H9 (cell line): Measurements from ENCODE around the gene RPL38. TPM values are rescaled to one million over a fixed set of nuclear protein-coding genes. Genes with fewer than 3 reads are reported as not detected.

Experiments
- DNase-seq: peaks from one replicate; pipeline ENCODE4 v3.0.0-alpha.2; 2017
- H2AFZ ChIP-seq: one replicate; pipeline ENCODE4 v1.6.1; 2013; ENCODE audit warnings: mild to moderate bottlenecking, low read length, control low read depth, moderate library complexity
- H2AK5ac ChIP-seq: 2 replicates; pipeline ENCODE4 v1.6.1; 2013; ENCODE audit warnings: low read length, control low read depth, mixed read lengths; ENCODE audit not compliant: insufficient read length
- H2BK120ac ChIP-seq: one replicate; pipeline ENCODE4 v1.6.1; 2013; ENCODE audit warnings: low read depth, mild to moderate bottlenecking, low read length, control low read depth, inconsistent platforms; ENCODE audit not compliant: poor library complexity, severe bottlenecking
- H2BK12ac ChIP-seq: 2 replicates; pipeline ENCODE4 v1.6.1; 2013; ENCODE audit warnings: low read length, control low read depth, mixed read lengths, low read depth; ENCODE audit not compliant: insufficient read length
- H2BK15ac ChIP-seq: 2 replicates; pipeline ENCODE4 v1.6.1; 2013; ENCODE audit warnings: low read depth, low read length, control low read depth
- H2BK20ac ChIP-seq: one replicate; pipeline ENCODE4 v1.6.1; 2013; ENCODE audit warnings: low read depth, mild to moderate bottlenecking, low read length, control low read depth, inconsistent platforms; ENCODE audit not compliant: poor library complexity, severe bottlenecking
- H2BK5ac ChIP-seq: 2 replicates; pipeline ENCODE4 v1.6.1; 2013; ENCODE audit warnings: low read length, control low read depth, mixed read lengths; ENCODE audit not compliant: insufficient read length
- H3K14ac ChIP-seq: 2 replicates; pipeline ENCODE4 v1.6.1; 2013; ENCODE audit warnings: low read length, control low read depth; ENCODE audit not compliant: insufficient read depth
- H3K18ac ChIP-seq: 2 replicates; pipeline ENCODE4 v1.6.1; 2013; ENCODE audit warnings: low read depth, mild to moderate bottlenecking, mixed read lengths, low read length, control low read depth; ENCODE audit not compliant: insufficient read length
- H3K23ac ChIP-seq: 2 replicates; pipeline ENCODE4 v1.6.1; 2013; ENCODE audit warnings: low read length, control low read depth, mixed read lengths, low read depth; ENCODE audit not compliant: insufficient read length
- H3K23me2 ChIP-seq: 2 replicates; pipeline ENCODE4 v1.6.1; 2013; ENCODE audit warnings: low read depth, mild to moderate bottlenecking, mixed read lengths, low read length, control low read depth; ENCODE audit not compliant: insufficient read length, poor library complexity, severe bottlenecking
- H3K27ac ChIP-seq: 2 replicates; pipeline ENCODE4 v1.5.1; 2013; ENCODE audit warnings: low read length, control low read depth, mixed read lengths, low read depth; ENCODE audit not compliant: insufficient read length
- H3K27me3 ChIP-seq: 2 replicates; pipeline ENCODE4 v1.6.1; 2013; ENCODE audit warnings: low read length, control low read depth, inconsistent platforms; ENCODE audit not compliant: insufficient read depth
- H3K4ac ChIP-seq: 2 replicates; pipeline ENCODE4 v1.6.1; 2013; ENCODE audit warnings: low read depth, mild to moderate bottlenecking, control low read depth, inconsistent platforms, low read length, moderate library complexity
- H3K4me1 ChIP-seq: 2 replicates; pipeline ENCODE4 v1.6.1; 2013; ENCODE audit warnings: low read length, control low read depth, inconsistent platforms; ENCODE audit not compliant: insufficient read depth
- H3K4me2 ChIP-seq: 2 replicates; pipeline ENCODE4 v1.6.1; 2013; ENCODE audit warnings: low read length, control low read depth, mixed read lengths; ENCODE audit not compliant: insufficient read length, insufficient read depth
- H3K56ac ChIP-seq: 2 replicates; pipeline ENCODE4 v1.6.1; 2013; ENCODE audit warnings: low read depth, mild to moderate bottlenecking, mixed read lengths, low read length, control low read depth; ENCODE audit not compliant: insufficient read length
- H3K79me1 ChIP-seq: 2 replicates; pipeline ENCODE4 v1.6.1; 2013; ENCODE audit warnings: low read depth, mild to moderate bottlenecking, moderate library complexity, low read length, control low read depth, inconsistent platforms; ENCODE audit not compliant: insufficient read depth, poor library complexity, severe bottlenecking
- H3K79me2 ChIP-seq: 2 replicates; pipeline ENCODE4 v1.6.1; 2013; ENCODE audit warnings: low read length, control low read depth, inconsistent platforms; ENCODE audit not compliant: insufficient read depth
- H3K9ac ChIP-seq: 2 replicates; pipeline ENCODE4 v1.6.1; 2013; ENCODE audit warnings: low read length, control low read depth, mixed read lengths; ENCODE audit not compliant: insufficient read length; ENCODE audit errors: extremely low read depth
- H3K9me3 ChIP-seq: one replicate; pipeline ENCODE4 v1.6.1; 2013; ENCODE audit warnings: low read depth, low read length, inconsistent platforms; ENCODE audit not compliant: control insufficient read depth
- H3T11ph ChIP-seq: one replicate; pipeline ENCODE4 v1.6.1; 2013; ENCODE audit warnings: mild to moderate bottlenecking, low read length, control low read depth, inconsistent platforms
- H4K20me1 ChIP-seq: one replicate; pipeline ENCODE4 v1.6.1; 2013; ENCODE audit not compliant: control insufficient read depth, insufficient read length, insufficient read depth
- H4K5ac ChIP-seq: 2 replicates; pipeline ENCODE4 v1.6.1; 2013; ENCODE audit warnings: low read depth, mild to moderate bottlenecking, mixed read lengths, low read length, control low read depth; ENCODE audit not compliant: insufficient read length
- H4K8ac ChIP-seq: replicated peaks from 2 replicates; pipeline ENCODE4 v1.6.1; 2013; ENCODE audit warnings: low read length, control low read depth, mixed read lengths, low read depth; ENCODE audit not compliant: insufficient read length
- H4K91ac ChIP-seq: 2 replicates; pipeline ENCODE4 v1.6.1; 2013; ENCODE audit warnings: low read depth, mild to moderate bottlenecking, moderate library complexity, mixed read lengths, low read length, control low read depth; ENCODE audit not compliant: insufficient read length
- H3K27ac Mint-ChIP-seq, 3 experiments: 2 replicates in 2 of 3; 3 replicates in 1 of 3; pipeline ENCODE4 v1.8.0; 2020 to 2021; ENCODE audit warnings: mixed read lengths in 3 of 3, mild to moderate bottlenecking in 1 of 3, moderate library complexity in 1 of 3
- H3K27me3 Mint-ChIP-seq: 2 replicates; pipeline ENCODE4 v1.8.0; 2021; ENCODE audit warnings: low read depth, mild to moderate bottlenecking, moderate library complexity, mixed read lengths
- H3K36me3 Mint-ChIP-seq, 3 experiments: 2 replicates in 2 of 3; 3 replicates in 1 of 3; pipeline ENCODE4 v1.8.0; 2020 to 2021; ENCODE audit warnings: low read depth in 3 of 3, mixed read lengths in 3 of 3; ENCODE audit not compliant: insufficient read depth in 1 of 3
- H3K4me1 Mint-ChIP-seq, 2 experiments: 2 replicates each; pipeline ENCODE4 v1.8.0; 2020; ENCODE audit warnings: mixed read lengths in 2 of 2
- H3K4me3 Mint-ChIP-seq, 2 experiments: 2 replicates in 1 of 2; 3 replicates in 1 of 2; pipeline ENCODE4 v1.8.0; 2020 to 2021; ENCODE audit warnings: mild to moderate bottlenecking in 2 of 2, mixed read lengths in 2 of 2, moderate library complexity in 1 of 2
- H3K9me3 Mint-ChIP-seq, 2 experiments: 2 replicates in 1 of 2; 3 replicates in 1 of 2; pipeline ENCODE4 v1.8.0; 2020; ENCODE audit warnings: mild to moderate bottlenecking in 2 of 2, mixed read lengths in 2 of 2, moderate library complexity in 1 of 2
- WGBS: extraction: QIAGEN DNeasy Blood & Tissue Kit; methylation state at CpG from one replicate; pipeline ENCODE4 v1.1.7; 2013; ENCODE audit warnings: missing lambda C conversion rate, low lambda C conversion rate, mixed read lengths; ENCODE audit not compliant: insufficient read length; ENCODE audit errors: extremely low coverage; 5-methylcytosine and 5-hydroxymethylcytosine counted together
- total RNA-seq: library from RNA; stranded (reverse); gene quantifications from 2 replicates; pipeline ENCODE4 v1.2.1, GENCODE V29; 2021
- TF ChIP-seq, protein P1 (sequence below): fragments of 200-600 bp; sonication (generic); conservative IDR thresholded peaks from 3 replicates; pipeline ENCODE4 v1.8.0; 2021; ENCODE audit warnings: antibody characterized with exemption, mild to moderate bottlenecking

Gene RPL38
- total RNA-seq, 1 experiment from 2014 or later: 1,358 TPM

GRCh38 chr17:74211141-74211911 lies 7.8 kb downstream of the RPL38 start:
- no CpG with 5 or more reads among the region's 14 CpGs for WGBS
- Histone ChIP-seq H3K23ac (no peak overlapping the region), H2AK5ac (no peak overlapping the region), H3K18ac (no peak overlapping the region), H3K4me1 (peaks cover 8% of the 10 kb centered on the region; the same call in 1 of the 2 replicates), H4K8ac (no peak overlapping the region), H3T11ph (no peak overlapping the region), H2BK15ac (no peak overlapping the region), H2BK20ac (no peak overlapping the region), H2BK120ac (no peak overlapping the region), H3K4ac (no peak overlapping the region), H3K27me3 (peaks cover 3% of the 10 kb centered on the region; the same call in 1 of the 2 replicates), H4K20me1 (peaks cover 2% of the 10 kb centered on the region), H3K9me3 (no peaks in the 10 kb centered on the region), H3K9ac (peak overlapping the region; percentile 7), H3K79me2 (peaks cover 1% of the 10 kb centered on the region; the same call in 1 of the 2 replicates), H4K5ac (no peak overlapping the region), H3K79me1 (peaks cover 2% of the 10 kb centered on the region), H3K56ac (no peak overlapping the region), H2BK12ac (no peak overlapping the region), H3K4me2 (peak overlapping the region; percentile 88), H2AFZ (no peak overlapping the region), H2BK5ac (no peak overlapping the region), H3K14ac (peak overlapping the region; percentile 2; the same call in 1 of the 2 replicates), H4K91ac (no peak overlapping the region), H3K23me2 (peaks cover 19% of the 10 kb centered on the region), H3K27ac (no peak overlapping the region)
- DNase-seq: peak; percentile 82
- Mint-ChIP-seq H3K36me3 (peaks cover 20 to 44% (median 41%) of the 10 kb centered on the region in 3 experiments), H3K4me3 (peak overlapping the region; percentile 64 to 83), H3K27me3 (peaks cover 48% of the 10 kb centered on the region), H3K4me1 (peaks cover 53 to 70% of the 10 kb centered on the region in 2 experiments), H3K27ac (peak overlapping the region; percentile 4 to 94 (median 32); a peak in 6 of 7 replicates), H3K9me3 (no peaks in the 10 kb centered on the region)
- TF ChIP-seq, protein P1, sequence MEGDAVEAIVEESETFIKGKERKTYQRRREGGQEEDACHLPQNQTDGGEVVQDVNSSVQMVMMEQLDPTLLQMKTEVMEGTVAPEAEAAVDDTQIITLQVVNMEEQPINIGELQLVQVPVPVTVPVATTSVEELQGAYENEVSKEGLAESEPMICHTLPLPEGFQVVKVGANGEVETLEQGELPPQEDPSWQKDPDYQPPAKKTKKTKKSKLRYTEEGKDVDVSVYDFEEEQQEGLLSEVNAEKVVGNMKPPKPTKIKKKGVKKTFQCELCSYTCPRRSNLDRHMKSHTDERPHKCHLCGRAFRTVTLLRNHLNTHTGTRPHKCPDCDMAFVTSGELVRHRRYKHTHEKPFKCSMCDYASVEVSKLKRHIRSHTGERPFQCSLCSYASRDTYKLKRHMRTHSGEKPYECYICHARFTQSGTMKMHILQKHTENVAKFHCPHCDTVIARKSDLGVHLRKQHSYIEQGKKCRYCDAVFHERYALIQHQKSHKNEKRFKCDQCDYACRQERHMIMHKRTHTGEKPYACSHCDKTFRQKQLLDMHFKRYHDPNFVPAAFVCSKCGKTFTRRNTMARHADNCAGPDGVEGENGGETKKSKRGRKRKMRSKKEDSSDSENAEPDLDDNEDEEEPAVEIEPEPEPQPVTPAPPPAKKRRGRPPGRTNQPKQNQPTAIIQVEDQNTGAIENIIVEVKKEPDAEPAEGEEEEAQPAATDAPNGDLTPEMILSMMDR: no peak
